GM12872 (cell line): Measurements from ENCODE around the gene HLCS.

Experiments used
- TF ChIP-seq, protein P1 (sequence below): IDR thresholded peaks from 3 replicates; pipeline ENCODE4 v1.5.1; 2011; ENCODE audit warnings: low read depth, mild to moderate bottlenecking, low read length, moderate library complexity; ENCODE audit not compliant: insufficient read depth

The HLCS gene

DNA sequence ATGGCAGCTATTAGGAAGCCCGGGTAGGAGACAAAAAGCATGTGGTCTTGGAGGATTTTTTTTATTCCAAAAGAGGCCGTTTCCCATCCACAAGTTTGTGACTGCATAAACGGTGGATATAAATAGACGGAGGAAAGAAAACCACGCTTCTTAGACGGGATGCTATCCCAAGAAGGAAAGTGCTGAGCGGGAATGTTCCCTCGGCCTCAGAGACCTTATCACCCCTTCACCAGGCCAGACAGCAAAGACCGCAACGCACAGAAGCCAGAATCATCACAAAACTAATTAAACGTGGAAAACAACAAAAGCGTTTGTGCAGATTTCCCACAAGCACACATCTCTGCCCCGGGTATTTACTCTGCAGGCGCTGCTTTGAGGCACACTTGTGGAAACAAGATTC is 43.2 kb downstream of the HLCS start:
- TF ChIP-seq, protein P1, sequence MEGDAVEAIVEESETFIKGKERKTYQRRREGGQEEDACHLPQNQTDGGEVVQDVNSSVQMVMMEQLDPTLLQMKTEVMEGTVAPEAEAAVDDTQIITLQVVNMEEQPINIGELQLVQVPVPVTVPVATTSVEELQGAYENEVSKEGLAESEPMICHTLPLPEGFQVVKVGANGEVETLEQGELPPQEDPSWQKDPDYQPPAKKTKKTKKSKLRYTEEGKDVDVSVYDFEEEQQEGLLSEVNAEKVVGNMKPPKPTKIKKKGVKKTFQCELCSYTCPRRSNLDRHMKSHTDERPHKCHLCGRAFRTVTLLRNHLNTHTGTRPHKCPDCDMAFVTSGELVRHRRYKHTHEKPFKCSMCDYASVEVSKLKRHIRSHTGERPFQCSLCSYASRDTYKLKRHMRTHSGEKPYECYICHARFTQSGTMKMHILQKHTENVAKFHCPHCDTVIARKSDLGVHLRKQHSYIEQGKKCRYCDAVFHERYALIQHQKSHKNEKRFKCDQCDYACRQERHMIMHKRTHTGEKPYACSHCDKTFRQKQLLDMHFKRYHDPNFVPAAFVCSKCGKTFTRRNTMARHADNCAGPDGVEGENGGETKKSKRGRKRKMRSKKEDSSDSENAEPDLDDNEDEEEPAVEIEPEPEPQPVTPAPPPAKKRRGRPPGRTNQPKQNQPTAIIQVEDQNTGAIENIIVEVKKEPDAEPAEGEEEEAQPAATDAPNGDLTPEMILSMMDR, result no peak

DNA sequence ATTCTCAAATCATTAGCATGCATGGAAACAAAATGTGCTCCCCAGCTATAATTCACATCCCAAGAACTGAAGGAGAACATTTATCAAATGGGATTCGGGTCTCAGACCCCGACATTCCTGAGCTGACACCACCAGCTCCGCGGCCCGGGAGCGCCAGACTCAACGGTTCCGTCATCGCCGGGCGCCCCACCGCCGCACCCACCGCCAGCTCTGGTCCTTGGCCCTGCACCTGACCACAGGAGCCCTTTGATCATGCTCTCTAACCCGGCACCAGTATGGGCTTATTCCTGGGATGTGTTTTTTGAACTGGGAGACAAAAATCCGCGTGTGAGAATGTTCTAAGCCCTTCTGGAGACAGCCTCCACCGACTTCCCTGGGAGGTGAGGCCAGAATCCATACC is 43.6 kb downstream of the HLCS start:
- TF ChIP-seq, protein P1, result no peak

DNA sequence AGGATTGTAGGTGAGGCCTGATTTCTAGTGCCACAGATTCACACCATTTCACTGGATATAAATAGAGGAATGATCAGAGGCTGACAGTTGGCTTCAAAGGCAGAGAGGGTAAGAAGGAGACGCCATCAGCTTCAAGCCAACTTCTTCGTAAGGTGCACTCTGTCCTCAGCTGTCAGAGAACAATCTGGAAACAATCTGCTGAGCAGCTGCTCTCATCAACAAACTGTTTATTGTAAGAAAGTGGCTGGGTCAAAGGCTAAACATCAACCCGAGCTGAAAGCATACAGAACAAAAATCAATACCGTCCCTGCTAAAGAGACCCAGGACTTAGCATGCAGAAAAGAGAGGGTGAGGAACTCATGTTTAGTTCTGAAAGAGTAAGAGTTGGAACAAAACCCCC is 48.2 kb downstream of the HLCS start:
- TF ChIP-seq, protein P1, result no peak

DNA sequence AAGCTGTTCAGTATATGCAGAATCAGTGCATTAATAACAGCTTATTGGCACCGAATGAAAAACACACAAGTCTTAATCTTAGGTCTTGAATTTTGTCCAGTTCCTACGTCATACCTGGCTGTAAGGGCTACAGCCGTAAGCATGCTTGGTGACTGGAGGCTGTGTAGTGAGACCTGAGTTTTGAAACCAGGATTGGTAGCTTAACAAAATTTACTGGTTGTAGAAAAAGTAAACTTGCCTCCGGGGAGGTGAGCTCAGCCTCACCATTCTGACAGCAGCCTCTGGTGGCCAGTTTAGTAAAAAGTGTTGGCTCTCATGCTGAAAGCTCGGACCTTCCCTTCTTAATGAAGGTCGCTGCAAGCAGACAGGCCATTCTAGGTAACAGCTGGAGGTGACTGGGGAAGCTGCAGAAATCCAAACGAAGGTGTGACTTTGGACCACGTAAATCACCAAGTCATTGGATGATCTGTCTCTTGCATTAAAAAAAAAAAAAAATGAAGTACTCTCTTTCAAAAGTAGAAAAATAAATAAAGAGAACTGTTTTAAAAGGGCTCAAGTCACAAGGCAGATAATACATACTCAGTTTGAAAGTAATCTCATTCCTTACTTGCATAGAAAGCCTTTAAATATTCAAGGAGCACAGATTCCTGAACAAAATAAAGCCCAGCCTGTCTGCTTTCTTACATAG is 48.9 kb downstream of the HLCS start:
- TF ChIP-seq, protein P1, result peak; percentile 47

DNA sequence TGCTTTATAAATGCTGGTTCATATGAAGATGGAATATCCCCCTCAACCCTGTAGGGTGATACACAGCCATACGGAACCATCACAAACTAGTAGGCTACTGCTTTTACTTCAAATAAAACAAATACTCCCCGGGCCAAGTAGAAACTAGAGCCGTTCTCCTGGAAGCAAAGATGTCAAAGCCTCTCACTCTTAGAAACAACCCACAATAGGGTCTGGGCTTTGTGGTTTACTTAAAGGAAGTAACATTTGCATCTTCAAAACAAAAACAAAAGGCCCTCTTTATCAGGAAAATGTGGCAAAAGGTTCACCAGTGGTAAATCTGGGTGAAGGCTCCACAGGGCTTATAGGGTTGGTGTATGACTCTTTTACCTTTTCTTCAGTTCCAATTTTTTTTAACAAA is 49.8 kb downstream of the HLCS start:
- TF ChIP-seq, protein P1, result no peak

DNA sequence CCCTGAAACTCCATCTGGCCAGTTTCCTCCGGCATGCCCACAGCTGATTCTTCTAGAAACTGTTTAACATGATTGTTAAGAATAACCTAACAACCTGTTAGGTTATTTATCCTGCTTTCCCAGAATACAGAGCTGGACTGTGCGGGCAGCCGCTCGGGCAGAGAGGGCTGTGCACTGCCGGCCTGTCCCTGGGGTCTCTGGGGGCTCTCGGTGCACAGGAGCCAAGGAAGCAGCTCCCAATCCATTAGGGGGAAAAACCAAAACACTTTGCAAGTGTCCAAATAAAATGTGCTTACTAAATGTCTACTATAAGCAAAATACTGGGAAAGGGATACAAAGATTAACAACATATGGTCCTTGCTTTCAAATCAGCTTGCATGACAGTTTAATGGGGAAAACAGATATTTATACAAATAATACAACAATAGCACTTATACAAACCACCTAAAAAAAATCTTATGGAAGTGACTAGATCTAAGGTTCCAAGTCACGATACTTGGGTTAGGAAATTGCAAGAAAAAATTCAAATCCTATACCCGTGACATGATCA is 50.7 kb downstream of the HLCS start:
- TF ChIP-seq, protein P1, result no peak

DNA sequence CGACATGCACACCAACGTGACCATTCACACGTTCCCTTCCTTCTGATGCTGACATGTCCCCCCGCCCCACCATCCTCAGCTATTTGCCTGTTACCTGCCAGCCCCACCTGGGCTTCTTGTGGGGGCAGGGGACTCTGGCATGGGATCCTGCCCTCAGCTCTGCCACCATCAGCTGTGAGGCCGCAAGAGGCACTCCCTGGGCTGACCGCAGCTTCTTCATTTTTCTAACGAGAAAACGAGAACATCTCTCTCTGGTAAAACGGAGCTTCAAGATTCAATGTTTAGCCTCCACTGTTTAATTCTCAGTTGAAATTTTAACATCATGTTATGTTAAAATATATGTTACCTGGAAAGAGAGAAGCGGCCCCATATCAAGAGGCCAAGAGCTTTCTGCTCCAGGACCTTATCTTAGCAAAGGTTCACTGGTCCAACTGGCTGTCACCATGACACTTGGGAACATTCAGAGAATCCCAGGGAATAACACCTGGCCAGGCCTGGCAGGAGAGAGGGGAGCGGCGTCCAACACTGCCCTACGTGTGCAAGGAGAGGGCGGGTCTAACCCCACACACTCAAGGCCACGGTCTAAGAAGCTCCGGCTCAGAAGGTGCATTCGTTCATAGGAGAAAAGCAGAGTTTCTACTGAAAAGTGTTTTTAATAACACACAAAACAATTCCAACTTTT is 51.3 kb downstream of the HLCS start:
- TF ChIP-seq, protein P1, result no peak
